Neural progenitor cell (in vitro differentiated cells): ENCODE data around the gene GLCCI1. TPM values are rescaled to one million over a fixed set of nuclear protein-coding genes. Genes with fewer than 3 reads are reported as not detected.
"Not testable (repeated sequence)": the region's sequence is repeated elsewhere in the genome, so short reads cannot be mapped to it uniquely, and the experiment has no call there.

Experiments
- DNase-seq: peaks from one replicate; pipeline ENCODE4 v3.0.0-alpha.2; 2016; ENCODE audit warnings: low spot score
- H2AFZ ChIP-seq: fragments of 200-600 bp; sonication (generic); replicated peaks from 2 replicates; pipeline ENCODE4 v1.6.1; 2016; ENCODE audit warnings: antibody characterized with exemption
- H3F3A ChIP-seq: fragments of 200-600 bp; sonication (generic); 2 replicates; pipeline ENCODE4 v1.6.1; 2016; ENCODE audit warnings: antibody characterized with exemption, low read depth
- H3K27ac ChIP-seq: fragments of 200-600 bp; sonication (generic); 2 replicates; pipeline ENCODE4 v1.5.1; 2016; ENCODE audit warnings: mild to moderate bottlenecking
- H3K27me3 ChIP-seq: fragments of 200-600 bp; sonication (generic); 2 replicates; pipeline ENCODE4 v1.6.1; 2016; ENCODE audit warnings: mild to moderate bottlenecking, moderate library complexity
- H3K36me3 ChIP-seq: fragments of 200-600 bp; sonication (generic); 2 replicates; pipeline ENCODE4 v1.5.1; 2016
- H3K4me1 ChIP-seq: fragments of 200-600 bp; sonication (generic); 2 replicates; pipeline ENCODE4 v1.6.1; 2016; ENCODE audit warnings: mixed run types
- H3K4me2 ChIP-seq: fragments of 200-600 bp; sonication (generic); 2 replicates; pipeline ENCODE4 v1.6.1; 2016
- H3K4me3 ChIP-seq: fragments of 200-600 bp; sonication (generic); 2 replicates; pipeline ENCODE4 v1.5.1; 2016
- H3K79me2 ChIP-seq: fragments of 200-600 bp; sonication (generic); 2 replicates; pipeline ENCODE4 v1.6.1; 2016; ENCODE audit warnings: low read depth
- H3K9ac ChIP-seq: fragments of 200-600 bp; sonication (generic); 2 replicates; pipeline ENCODE4 v1.6.1; 2016
- H3K9me3 ChIP-seq: fragments of 200-600 bp; sonication (generic); 2 replicates; pipeline ENCODE4 v1.5.1; 2016; ENCODE audit warnings: low read depth
- H4K20me1 ChIP-seq: fragments of 200-600 bp; sonication (generic); 2 replicates; pipeline ENCODE4 v1.6.1; 2016; ENCODE audit warnings: low read depth
- H3K27ac Mint-ChIP-seq: 3 replicates; pipeline ENCODE4 v1.8.0; 2021; ENCODE audit warnings: mixed read lengths
- H3K27me3 Mint-ChIP-seq: 2 replicates; pipeline ENCODE4 v1.8.0; 2022; ENCODE audit warnings: low read depth, mild to moderate bottlenecking, inconsistent platforms, moderate library complexity, mixed read lengths; ENCODE audit not compliant: insufficient read depth
- H3K36me3 Mint-ChIP-seq: 3 replicates; pipeline ENCODE4 v1.8.0; 2021; ENCODE audit warnings: mixed read lengths
- H3K4me1 Mint-ChIP-seq: 3 replicates; pipeline ENCODE4 v1.8.0; 2021; ENCODE audit warnings: mixed read lengths
- H3K4me3 Mint-ChIP-seq: 3 replicates; pipeline ENCODE4 v1.8.0; 2021; ENCODE audit warnings: mild to moderate bottlenecking, moderate library complexity, mixed read lengths
- H3K9me3 Mint-ChIP-seq: 3 replicates; pipeline ENCODE4 v1.8.0; 2020; ENCODE audit warnings: mixed read lengths
- EZH2 ChIP-seq: fragments of 200-600 bp; sonication (generic); IDR thresholded peaks from 2 replicates; pipeline ENCODE4 v1.6.1; 2017; ENCODE audit warnings: antibody characterized with exemption, mild to moderate bottlenecking, moderate library complexity
- EZH2phosphoT487 ChIP-seq: fragments of 200-600 bp; sonication (generic); IDR thresholded peaks from 2 replicates; pipeline ENCODE4 v1.6.1; 2017; ENCODE audit warnings: antibody characterized with exemption
- total RNA-seq: library from RNA; depleted of rRNA; stranded (reverse); fragments of >200 nt; gene quantifications from 2 replicates; pipeline ENCODE4 v1.2.3, GENCODE V29; 2015; ENCODE audit warnings: low replicate concordance
- TF ChIP-seq, protein P1 (sequence below): fragments of 200-600 bp; sonication (generic); IDR thresholded peaks from 2 replicates; pipeline ENCODE4 v1.5.1; 2017; ENCODE audit warnings: antibody characterized with exemption, mild to moderate bottlenecking

GLCCI1 gene
- total RNA-seq, 1 donor from 2014 or later = 78.0 TPM

DNA sequence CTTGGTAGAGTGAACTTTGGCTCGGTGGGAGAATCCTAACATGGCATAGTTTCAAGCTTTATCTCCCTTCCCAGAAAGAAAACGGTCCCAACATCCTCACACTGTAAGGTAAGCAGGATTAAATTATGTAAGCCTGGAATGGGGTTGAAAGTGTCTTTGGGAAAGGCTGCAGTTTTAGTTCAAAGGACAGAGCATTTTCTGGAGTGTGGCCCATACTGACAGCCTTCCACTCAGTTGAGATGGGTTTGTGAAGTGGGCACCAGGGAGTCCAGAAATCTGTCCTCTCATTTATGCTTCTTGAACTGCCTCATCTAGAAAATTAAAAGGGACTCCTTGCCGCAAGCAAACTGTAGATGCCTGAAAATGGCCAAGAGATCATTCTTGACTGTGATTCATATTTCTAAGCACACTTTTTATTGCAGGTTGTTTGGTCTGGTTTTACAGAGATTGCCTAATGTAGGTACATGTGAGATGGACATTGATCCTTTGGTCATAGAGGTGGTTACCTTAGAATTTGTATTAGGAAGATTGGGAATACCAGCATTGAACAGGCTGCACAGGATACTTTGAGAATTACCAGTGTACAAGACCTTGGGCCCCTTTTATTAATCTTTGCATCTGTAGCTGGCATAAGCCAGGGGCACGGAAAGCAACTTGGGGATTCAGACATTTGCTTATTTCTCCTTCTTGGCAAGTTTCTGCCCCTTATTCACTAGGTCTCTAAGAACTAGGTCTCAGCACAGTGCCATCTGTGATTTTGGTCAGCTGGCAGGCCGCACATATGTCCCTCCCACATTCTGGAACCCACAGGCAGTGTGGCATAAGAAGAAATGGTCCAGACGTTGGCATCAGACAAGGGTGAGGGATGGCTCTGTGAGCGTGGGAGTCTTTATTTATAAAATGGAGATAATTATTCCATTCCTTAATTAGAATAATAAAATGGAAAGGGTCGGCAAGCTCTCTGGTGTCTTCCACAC lies 125.9 kb downstream of the GLCCI1 start:
- Histone ChIP-seq H2AFZ (no peak overlapping the region), H3K79me2 (no peaks in the 10 kb centered on the region), H3K9me3 (no peaks in the 10 kb centered on the region), H3K4me2 (no peak overlapping the region), H3K4me1 (no peaks in the 10 kb centered on the region), H3F3A (no peaks in the 10 kb centered on the region), H3K36me3 (no peaks in the 10 kb centered on the region), H3K27ac (no peak overlapping the region), H3K9ac (no peak overlapping the region), H4K20me1 (no peaks in the 10 kb centered on the region), H3K27me3 (no peaks in the 10 kb centered on the region), H3K4me3 (no peak overlapping the region)
- TF ChIP-seq EZH2 = no peak
- Mint-ChIP-seq H3K4me3 (no peak overlapping the region), H3K27me3 (peaks cover 2% of the 10 kb centered on the region), H3K4me1 (no peaks in the 10 kb centered on the region), H3K36me3 (peaks cover 6% of the 10 kb centered on the region), H3K27ac (no peak overlapping the region), H3K9me3 (no peaks in the 10 kb centered on the region)
- DNase-seq = no peak

DNA sequence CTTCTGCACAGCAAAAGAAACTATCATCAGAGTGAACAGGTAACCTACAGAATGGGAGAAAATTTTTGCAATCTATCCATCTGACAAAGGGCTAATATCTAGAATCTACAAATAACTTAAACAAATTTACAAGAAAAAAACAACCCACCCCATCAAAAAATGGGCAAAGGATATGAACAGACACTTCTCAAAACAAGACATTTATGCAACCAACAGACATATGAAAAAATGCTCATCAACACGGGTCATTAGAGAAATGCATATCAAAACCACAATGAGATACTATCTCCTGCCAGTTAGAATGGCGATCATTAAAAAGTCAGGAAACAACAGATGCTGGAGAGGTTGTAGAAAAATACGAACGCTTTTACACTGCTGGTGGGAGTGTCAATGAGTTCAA lies 132.7 kb downstream of the GLCCI1 start:
- not testable (repeated sequence) for H3K27ac Mint-ChIP-seq, H3K36me3 ChIP-seq, H3K79me2 ChIP-seq, H3K4me3 ChIP-seq, H2AFZ ChIP-seq, H3K9me3 ChIP-seq, H3K4me2 ChIP-seq, H3K27me3 ChIP-seq, H3K36me3 Mint-ChIP-seq, DNase-seq, H3K27ac ChIP-seq, H3K4me1 Mint-ChIP-seq, H4K20me1 ChIP-seq, H3K9ac ChIP-seq, H3F3A ChIP-seq, H3K27me3 Mint-ChIP-seq, H3K4me3 Mint-ChIP-seq
- H3K4me1 ChIP-seq = peaks cover 11% of the 10 kb centered on the region
- peaks cover 14% of the 10 kb centered on the region for H3K9me3 Mint-ChIP-seq

DNA sequence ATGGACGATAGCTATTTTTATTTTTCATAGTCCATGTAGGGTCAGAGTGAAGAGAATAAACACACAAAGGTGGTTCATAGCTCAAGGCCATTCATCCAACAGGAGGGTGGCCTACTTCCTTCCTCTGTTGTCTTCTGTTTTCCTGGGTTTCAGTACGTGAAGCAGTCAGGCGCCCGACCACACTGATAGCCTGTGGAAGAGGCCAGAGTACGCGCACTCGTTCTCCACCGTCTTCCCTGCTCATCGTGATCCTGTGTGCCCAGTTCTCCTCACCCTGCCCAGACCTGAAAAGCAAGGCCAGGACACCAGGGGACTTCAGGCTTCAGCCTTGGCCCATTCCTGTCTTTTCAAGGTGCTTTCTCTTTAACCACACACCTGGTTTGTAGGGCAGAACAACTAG lies 134.7 kb downstream of the GLCCI1 start:
- Mint-ChIP-seq H3K27ac (no peak overlapping the region), H3K4me1 (peaks cover 10% of the 10 kb centered on the region), H3K9me3 (peaks cover 14% of the 10 kb centered on the region), H3K27me3 (peaks cover 4% of the 10 kb centered on the region), H3K4me3 (no peak overlapping the region), H3K36me3 (peaks cover 2% of the 10 kb centered on the region)
- Histone ChIP-seq H3K4me2 (no peak overlapping the region), H3K27ac (no peak overlapping the region), H2AFZ (no peak overlapping the region), H3K79me2 (no peaks in the 10 kb centered on the region), H3K27me3 (no peaks in the 10 kb centered on the region), H3K9ac (no peak overlapping the region), H3K9me3 (no peaks in the 10 kb centered on the region), H3K36me3 (no peaks in the 10 kb centered on the region), H4K20me1 (no peaks in the 10 kb centered on the region), H3F3A (no peaks in the 10 kb centered on the region), H3K4me3 (no peak overlapping the region), H3K4me1 (peaks cover 11% of the 10 kb centered on the region)
- TF ChIP-seq EZH2 (no peak), EZH2phosphoT487 (no peak)
- TF ChIP-seq, protein P1, sequence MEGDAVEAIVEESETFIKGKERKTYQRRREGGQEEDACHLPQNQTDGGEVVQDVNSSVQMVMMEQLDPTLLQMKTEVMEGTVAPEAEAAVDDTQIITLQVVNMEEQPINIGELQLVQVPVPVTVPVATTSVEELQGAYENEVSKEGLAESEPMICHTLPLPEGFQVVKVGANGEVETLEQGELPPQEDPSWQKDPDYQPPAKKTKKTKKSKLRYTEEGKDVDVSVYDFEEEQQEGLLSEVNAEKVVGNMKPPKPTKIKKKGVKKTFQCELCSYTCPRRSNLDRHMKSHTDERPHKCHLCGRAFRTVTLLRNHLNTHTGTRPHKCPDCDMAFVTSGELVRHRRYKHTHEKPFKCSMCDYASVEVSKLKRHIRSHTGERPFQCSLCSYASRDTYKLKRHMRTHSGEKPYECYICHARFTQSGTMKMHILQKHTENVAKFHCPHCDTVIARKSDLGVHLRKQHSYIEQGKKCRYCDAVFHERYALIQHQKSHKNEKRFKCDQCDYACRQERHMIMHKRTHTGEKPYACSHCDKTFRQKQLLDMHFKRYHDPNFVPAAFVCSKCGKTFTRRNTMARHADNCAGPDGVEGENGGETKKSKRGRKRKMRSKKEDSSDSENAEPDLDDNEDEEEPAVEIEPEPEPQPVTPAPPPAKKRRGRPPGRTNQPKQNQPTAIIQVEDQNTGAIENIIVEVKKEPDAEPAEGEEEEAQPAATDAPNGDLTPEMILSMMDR = no peak
- no peak for DNase-seq

DNA sequence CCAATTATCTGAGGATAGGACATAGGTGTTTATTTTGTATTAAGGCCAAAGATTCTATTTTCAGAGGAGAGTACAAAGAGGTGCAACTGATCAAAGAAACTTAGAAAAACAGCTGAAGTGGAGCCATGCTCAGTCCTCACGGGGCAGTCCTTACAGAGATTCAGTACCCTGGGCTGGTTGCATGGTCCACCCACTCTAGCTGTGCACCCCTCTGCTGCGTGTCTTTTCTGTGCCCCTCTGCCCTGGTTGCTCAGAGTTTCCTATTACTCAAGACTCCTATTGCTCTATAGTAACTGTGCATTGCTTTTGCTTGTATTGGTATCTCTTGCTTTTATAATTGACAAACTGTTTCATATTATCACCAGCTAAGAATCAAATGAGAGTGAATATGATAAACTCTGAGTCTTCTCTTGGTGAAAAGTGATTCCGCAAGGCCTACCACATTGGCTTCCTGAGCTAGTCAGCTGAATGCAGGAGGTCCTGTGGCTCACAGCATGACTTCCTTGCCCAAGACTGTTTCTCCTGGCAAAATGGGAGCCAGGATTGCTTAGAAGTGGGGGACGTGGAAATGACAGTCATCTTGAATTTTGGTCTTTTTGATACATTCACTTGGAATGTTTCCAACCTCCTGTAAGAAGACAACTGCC lies 137.0 kb downstream of the GLCCI1 start:
- H3K27me3 ChIP-seq = no peaks in the 10 kb centered on the region
- H3K27ac ChIP-seq = no peak overlapping the region
- H2AFZ ChIP-seq = no peak overlapping the region
- no peak for DNase-seq
- H4K20me1 ChIP-seq = no peaks in the 10 kb centered on the region
- H3K36me3 ChIP-seq = no peaks in the 10 kb centered on the region
- H3K36me3 Mint-ChIP-seq = peaks cover 2% of the 10 kb centered on the region
- no peaks in the 10 kb centered on the region for H3F3A ChIP-seq
- H3K79me2 ChIP-seq = no peaks in the 10 kb centered on the region
- no peak overlapping the region for H3K27ac Mint-ChIP-seq
- no peak overlapping the region for H3K4me3 ChIP-seq
- H3K4me1 Mint-ChIP-seq = peaks cover 10% of the 10 kb centered on the region
- H3K4me2 ChIP-seq = no peak overlapping the region
- peaks cover 11% of the 10 kb centered on the region for H3K9me3 Mint-ChIP-seq
- no peak overlapping the region for H3K9ac ChIP-seq
- TF ChIP-seq EZH2 (no peak), EZH2phosphoT487 (no peak)
- TF ChIP-seq, protein P1 = no peak
- H3K4me1 ChIP-seq = peaks cover 11% of the 10 kb centered on the region
- no peak overlapping the region for H3K4me3 Mint-ChIP-seq
- no peaks in the 10 kb centered on the region for H3K9me3 ChIP-seq
- peaks cover 3% of the 10 kb centered on the region for H3K27me3 Mint-ChIP-seq
